Ramos (cell line): ENCODE results near the gene IPCEF1.

ENCODE experiments used
- in situ Hi-C: fragments of 300-500 bp; cut with MboI; formaldehyde crosslinking; loops from one replicate; pipeline ENCODE4 v1.14.3; 2022; ENCODE audit warnings: low sequenced_read_pairs; ENCODE audit not compliant: unreplicated experiment

The IPCEF1 gene

GRCh38 chr6:154377726-154378125 is 21.1 kb upstream of the IPCEF1 start:
- in situ Hi-C loops = no loop called here

DNA sequence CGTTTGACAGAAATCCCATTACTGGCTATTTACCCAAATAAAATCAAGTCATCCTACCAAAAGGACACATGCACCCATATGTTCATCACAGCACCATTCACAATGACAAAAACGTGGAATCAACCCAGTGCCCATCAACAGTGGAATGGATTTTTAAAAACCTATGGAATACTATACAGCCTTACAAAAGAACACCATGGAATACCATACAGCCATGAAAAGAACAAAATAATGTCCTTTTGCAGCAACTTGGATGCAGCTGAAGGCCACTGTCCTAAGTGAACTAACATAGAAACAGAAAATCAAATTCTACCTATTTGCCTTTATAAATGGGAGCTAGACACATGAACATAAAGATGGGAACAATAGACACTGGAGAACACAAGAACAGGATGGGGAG is 17.4 kb upstream of the IPCEF1 start:
- in situ Hi-C loops = no loop called here

GRCh38 chr6:154371281-154371680 is 14.7 kb upstream of the IPCEF1 start:
- in situ Hi-C loops = no loop called here

GRCh38 chr6:154370545-154370944 is 13.9 kb upstream of the IPCEF1 start:
- in situ Hi-C loops = no loop called here

GRCh38 chr6:154367839-154368695 is 11.5 kb upstream of the IPCEF1 start:
- in situ Hi-C loops = no loop called here

DNA sequence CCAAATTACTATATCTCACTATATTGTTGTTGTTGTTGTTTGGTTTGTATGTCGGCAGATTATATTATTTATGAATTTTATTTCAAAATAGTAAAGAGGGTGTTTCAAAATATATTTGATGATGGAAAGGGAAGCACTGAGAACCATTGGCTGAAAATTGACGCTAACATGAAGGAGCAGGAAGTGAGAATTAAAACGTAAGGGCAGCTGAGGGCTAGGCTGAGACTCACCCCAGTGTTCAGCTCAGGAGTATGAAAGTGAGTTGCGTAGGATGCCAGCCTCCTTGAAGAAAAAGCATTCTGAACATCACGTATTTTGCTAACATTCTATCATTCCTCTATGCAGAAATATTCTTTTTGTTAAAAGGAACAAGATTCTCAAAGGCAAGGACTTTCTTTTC is 10.7 kb upstream of the IPCEF1 start:
- in situ Hi-C loops = no loop called here

DNA sequence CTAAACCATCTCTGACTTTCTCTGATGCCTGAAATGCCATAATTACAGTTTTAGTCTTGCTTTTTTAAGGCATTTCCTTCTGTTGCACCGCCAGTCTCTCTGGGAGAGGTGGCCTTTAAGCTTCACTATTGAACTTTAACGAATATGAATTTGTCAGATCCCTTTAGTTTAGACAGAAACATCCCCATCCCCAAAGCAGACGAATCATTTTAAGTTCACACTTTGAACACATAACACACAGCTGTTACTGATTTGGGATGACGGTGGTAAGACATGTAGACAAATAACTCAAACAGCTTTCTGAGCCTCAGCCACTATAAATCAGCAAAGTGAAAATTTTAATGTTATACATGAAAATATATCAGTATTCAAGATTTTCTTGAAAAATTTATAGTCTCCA is 7.2 kb upstream of the IPCEF1 start:
- in situ Hi-C loops = no loop called here

DNA sequence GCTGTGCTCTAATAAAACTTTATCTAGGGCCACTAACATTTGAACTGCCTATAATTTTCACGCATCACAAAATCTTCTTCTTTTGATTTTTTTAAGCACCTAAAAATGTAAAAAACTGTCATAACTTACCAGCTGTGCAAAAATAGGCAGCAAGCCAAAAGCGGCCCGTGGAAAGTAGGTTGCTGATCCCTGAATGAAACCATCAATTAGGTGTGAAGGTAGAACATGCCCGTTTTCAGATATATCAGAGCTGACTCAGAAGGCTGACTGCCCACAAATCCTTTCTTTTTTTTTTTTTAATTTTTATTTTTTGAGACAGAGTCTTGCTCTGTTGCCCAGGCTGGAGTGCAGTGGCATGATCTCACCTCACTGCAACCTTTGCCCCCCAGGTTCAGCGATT is 4.9 kb upstream of the IPCEF1 start:
- in situ Hi-C loops = no loop called here

DNA sequence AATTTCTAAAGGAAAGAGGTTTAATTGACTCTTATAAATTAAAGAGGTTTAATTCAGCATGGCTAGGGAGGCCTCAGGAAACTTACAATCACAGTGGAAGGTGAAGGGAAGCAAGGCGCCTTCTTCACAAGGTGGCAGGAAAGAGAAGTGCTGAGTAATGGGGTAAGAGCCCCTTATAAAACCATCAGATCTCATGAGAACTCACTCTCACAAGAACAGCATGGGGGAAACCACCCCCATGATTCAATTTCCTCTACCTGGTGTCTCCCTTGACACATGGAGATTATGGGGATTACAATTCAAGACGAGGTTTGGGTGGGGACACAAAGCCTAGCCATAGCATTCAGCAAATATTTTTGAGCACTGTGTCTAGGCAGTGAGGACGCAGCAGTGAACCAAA is 3.9 kb upstream of the IPCEF1 start:
- in situ Hi-C loops = no loop called here

DNA sequence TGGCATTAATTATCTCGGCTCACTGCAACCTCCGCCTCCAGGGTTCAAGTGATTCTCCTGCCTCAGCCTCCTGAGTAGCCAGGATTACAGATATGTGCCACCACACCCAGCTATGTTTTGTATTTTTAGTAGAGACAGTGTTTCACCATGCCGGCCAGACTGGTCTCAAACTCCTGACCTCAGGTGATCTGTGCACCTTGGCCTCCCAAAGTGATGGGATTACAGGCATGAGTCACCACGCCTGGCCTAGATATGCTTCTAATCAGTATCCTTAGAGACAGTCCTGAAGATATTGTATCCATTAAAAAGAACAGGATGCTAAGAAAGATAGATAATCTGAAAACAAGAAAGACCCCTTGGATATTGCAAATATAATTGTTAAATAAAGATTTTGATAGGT is 3.1 kb upstream of the IPCEF1 start:
- in situ Hi-C loops = no loop called here

DNA sequence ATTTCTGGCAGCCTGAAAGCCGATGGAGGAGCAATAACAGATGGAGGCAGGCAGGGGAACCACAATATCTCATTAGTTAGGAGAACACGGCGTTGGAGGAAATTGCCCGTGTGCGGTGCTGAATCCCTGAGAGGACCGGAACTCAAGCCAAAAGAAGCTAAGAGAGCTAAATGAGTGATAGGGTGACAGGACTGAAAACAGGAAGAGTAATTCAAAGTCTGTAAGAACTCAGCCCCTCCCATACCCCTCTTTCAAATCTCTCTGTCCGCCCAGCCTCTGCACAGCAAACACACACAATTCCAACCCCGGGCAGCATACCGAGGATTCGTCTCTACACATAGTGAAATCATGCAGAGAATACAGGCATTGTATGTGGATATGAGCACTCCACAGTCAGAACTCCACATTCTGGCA is 2.6 kb upstream of the IPCEF1 start:
- in situ Hi-C loops = no loop called here

- in situ Hi-C loops = no loop called here
Observed at GRCh38 chr6:154358019-154358545, 1.5 kb upstream of the IPCEF1 start.

- in situ Hi-C loops = no loop called here
Observed at GRCh38 chr6:154356113-154356512, 490 bp downstream of the IPCEF1 start.

DNA sequence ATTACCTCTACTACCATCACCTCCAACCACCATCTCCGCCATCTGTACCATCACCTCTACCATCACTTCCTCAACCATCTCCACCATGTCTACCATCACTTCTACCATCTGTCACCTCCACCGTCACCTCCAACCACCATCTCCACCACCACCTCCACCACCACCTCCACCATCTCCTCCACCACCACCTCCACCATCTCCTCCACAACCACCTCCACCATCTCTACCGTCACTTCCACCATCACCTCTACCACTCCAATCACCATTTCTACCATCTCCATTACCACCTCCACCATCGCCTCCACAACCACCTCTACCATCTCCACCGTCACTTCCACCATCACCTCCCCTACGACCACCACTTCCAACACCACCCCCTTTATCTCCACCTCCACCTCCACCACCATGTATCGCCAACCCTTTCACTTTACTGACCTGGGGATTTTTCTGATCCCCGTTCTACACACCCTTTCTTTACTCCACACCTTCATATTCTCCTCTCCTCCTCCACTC is 2.3 kb downstream of the IPCEF1 start:
- in situ Hi-C loops = no loop called here

GRCh38 chr6:154353626-154354025 is 3.0 kb downstream of the IPCEF1 start:
- in situ Hi-C loops = no loop called here

DNA sequence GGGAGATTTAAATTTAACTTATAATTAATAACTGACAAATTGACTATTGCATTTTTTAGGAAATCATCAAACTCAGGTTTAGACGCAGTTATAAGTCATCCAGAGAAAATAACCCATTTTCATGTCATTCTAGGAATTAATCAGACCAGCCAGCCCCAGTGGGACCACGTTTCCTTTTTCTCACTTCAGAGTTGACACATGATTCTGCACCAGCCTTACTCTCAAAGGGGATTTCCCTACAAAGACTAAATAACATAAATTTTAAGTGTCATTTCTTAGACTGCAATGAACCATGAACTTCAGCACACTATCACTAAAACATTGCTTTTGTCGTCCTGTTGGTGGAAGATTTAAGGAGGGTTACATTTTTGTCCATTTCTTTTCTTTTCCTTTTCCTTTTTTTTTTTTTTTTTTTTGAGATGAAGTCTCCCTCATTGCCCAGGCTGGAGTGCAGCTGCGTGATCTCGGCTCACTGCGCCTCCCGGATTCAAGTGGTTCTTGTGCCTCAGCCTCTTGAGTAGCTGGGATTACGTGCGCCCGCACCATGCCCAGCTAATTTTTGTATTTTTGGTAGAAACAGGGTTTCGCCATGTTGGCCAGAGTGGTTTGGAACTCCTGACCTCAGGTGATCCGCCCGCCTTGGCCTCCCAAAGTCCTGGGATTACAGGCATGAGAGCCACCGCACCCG is 3.6 kb downstream of the IPCEF1 start:
- in situ Hi-C loops = no loop called here

- in situ Hi-C loops = no loop called here
Observed at GRCh38 chr6:154350293-154350692, 6.3 kb downstream of the IPCEF1 start.

- in situ Hi-C loops = no loop called here
Observed at GRCh38 chr6:154347981-154348380, 8.6 kb downstream of the IPCEF1 start.

GRCh38 chr6:154345811-154346210 is 10.8 kb downstream of the IPCEF1 start:
- in situ Hi-C loops = no loop called here

- in situ Hi-C loops = no loop called here
Observed at GRCh38 chr6:154343473-154344308, 12.9 kb downstream of the IPCEF1 start.
